ENCODE results near the gene ZNF341.
A peak's percentile ranks its signal among the peaks of the same experiment; 100 is the strongest.

The ZNF341 gene

DNA sequence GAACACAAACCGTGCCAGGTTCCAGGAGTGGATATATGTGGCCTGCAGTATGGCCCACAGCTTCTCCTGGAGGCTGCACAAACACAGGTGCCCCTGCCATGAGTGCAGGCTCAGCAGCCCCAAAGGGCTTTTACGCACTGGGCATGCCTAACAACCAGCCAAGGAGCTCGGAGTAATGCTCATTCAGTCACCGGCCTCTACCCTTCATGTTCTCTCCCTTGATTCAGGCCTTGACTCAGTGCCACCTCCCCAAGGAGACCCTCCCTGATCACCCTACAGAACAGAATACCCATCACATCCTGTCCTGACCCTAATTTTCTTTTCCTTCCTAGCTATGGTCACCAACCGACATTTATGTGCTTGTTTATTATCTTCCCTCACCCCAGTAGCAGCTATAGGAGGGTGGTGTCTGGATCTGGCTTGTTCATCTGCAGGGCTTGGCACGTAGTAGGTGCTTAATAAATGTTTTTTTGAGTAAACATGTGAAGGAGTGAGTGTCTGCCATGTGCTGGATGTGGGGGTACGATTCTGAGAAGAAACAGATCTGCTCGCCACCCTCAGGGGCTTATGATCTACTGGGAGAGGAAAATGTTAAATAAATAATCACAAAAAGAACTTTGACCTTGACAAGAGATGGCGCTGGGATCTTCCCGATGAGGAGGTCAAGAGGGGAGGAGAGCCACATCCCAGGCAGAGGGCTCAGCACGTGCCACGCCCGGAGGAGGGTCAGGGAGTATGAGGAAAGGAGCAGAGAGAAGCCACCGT lies 20.9 kb upstream of the ZNF341 start:
- Mint-ChIP-seq H3K4me1 (peaks cover 5 to 13% of the 10 kb centered on the region in 2 donors), H3K4me3 (no peak overlapping the region), H3K9me3 (no peaks in the 10 kb centered on the region), H3K36me3 (peaks cover 23 to 36% of the 10 kb centered on the region in 2 donors), H3K27me3 (no peaks in the 10 kb centered on the region), H3K27ac (no peak overlapping the region)
- ATAC-seq (replicated peaks): no peak
- DNase-seq: no peak

DNA sequence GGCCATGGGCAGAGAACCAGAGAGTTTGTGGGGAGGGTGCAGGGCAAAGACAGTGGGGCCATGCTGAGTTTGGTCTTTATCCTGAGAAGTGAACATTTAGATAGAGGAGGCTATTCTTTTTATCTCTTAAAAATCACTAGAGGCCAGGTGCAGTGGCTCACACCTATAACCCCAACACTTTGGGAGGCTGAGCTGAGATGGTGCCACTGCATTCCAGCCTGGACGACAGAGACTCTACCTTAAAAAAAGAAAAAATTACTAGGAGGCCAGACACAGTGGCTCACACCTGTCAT lies 20.4 kb upstream of the ZNF341 start:
- DNase-seq (no peak), ATAC-seq (replicated peaks) (no peak)
- Mint-ChIP-seq H3K27ac (no peak overlapping the region), H3K9me3 (no peaks in the 10 kb centered on the region), H3K4me3 (no peak overlapping the region), H3K36me3 (peaks cover 25 to 36% of the 10 kb centered on the region in 2 donors), H3K4me1 (peaks cover 5 to 13% of the 10 kb centered on the region in 2 donors), H3K27me3 (no peaks in the 10 kb centered on the region)

DNA sequence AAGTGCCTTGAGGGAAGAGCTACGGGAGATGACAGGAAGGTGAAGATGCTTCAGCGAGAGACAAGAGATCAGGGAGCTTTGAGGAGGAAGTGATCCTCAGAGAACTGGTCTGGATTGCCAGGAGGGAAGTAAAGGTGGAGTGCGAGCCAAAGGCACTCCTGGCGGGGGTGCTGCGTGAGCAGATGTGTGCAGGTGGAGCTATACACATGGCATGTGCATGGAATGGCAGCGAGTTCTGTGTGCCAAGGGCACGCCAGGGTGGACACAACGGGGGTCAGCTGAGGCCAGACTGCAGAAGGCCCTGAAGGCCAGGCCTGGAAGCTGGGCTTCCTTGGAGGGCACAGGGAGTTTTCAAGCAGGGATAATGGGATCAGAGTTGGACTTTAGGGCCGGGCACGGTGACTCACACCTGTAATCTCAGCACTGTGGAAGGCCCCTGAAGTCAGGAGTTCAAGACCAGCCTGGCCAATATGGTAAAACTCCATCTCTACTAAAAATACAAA lies 17.9 kb upstream of the ZNF341 start:
- H3K4me3 Mint-ChIP-seq: no peak overlapping the region
- DNase-seq (no peak), ATAC-seq (replicated peaks) (no peak)

DNA sequence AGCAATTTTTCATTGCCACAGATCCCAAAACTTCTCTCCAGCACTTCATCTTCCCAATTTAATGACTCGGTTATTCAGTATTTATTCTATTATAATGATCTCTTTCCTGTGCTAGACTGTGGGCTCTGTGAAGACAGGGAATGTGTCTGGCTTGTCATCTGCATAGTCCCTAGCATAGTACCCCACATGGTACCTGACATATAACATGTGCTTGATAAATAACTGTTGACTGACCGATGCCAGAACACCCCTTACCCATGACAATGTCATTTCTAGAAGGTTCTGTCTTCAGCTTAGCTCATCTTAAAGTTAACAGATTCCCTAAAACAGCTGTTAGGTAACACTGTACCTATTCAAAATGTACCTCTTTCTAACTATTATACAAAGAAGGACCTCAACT lies 15.3 kb upstream of the ZNF341 start:
- H3K27ac Mint-ChIP-seq: no peak overlapping the region
- H3K4me1 Mint-ChIP-seq: peaks cover 8 to 24% of the 10 kb centered on the region in 2 donors
- peaks cover 14 to 23% of the 10 kb centered on the region in 2 donors for H3K36me3 Mint-ChIP-seq
- H3K27me3 Mint-ChIP-seq: no peaks in the 10 kb centered on the region
- DNase-seq (no peak), ATAC-seq (replicated peaks) (no peak)
- no peak overlapping the region for H3K4me3 Mint-ChIP-seq
- H3K9me3 Mint-ChIP-seq: peaks cover 3 to 4% of the 10 kb centered on the region in 2 donors

More for the DNA sequence above, 17.9 kb upstream of the ZNF341 start:
- Mint-ChIP-seq H3K4me1 (peaks cover 5 to 18% of the 10 kb centered on the region in 2 donors), H3K9me3 (no peaks in the 10 kb centered on the region), H3K27ac (no peak overlapping the region), H3K27me3 (no peaks in the 10 kb centered on the region), H3K36me3 (peaks cover 22 to 29% of the 10 kb centered on the region in 2 donors)

DNA sequence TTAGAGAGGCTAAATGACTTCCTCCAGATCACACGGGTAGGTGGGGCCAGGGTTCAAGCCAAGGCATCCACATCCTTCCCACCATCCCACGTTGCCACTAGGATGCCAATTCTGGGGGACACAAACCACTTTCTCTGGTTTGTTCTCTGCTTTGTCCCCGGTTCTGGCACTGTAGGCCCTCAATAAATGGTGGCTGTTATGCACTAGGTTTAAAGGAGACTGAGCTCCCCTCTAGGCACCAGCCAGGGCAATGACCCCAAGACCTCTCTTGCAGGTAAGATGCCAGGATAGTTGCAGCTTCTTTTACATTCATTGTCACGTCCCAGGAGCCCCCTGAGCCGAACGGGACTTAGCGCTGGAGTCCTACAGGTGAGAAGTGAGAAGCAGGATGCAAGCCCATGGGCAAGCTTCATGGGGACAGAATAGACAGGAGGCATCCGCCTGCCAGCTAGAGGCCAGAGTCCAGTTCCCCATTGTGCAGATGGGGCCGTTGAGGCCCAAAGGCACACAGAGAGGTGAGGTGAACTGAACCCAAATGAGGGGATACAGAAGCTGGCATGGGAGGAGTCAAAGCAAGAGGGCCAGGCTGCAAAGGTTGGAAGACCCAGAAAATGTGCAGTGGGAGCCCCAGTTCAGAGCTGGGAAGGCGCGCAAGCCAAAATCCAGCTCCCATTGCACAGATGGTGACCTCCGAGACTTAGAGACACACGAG lies 12.4 kb upstream of the ZNF341 start:
- Mint-ChIP-seq H3K4me1 (peaks cover 8 to 24% of the 10 kb centered on the region in 2 donors), H3K36me3 (peaks cover 3 to 6% of the 10 kb centered on the region in 2 donors), H3K4me3 (peak overlapping the region; percentile 80 to 88), H3K27me3 (no peaks in the 10 kb centered on the region), H3K9me3 (peaks cover 3 to 4% of the 10 kb centered on the region in 2 donors), H3K27ac (peak overlapping the region; percentile 81)
- peak; percentile 3 to 17 for ATAC-seq (replicated peaks)
- DNase-seq: peak; percentile 9

DNA sequence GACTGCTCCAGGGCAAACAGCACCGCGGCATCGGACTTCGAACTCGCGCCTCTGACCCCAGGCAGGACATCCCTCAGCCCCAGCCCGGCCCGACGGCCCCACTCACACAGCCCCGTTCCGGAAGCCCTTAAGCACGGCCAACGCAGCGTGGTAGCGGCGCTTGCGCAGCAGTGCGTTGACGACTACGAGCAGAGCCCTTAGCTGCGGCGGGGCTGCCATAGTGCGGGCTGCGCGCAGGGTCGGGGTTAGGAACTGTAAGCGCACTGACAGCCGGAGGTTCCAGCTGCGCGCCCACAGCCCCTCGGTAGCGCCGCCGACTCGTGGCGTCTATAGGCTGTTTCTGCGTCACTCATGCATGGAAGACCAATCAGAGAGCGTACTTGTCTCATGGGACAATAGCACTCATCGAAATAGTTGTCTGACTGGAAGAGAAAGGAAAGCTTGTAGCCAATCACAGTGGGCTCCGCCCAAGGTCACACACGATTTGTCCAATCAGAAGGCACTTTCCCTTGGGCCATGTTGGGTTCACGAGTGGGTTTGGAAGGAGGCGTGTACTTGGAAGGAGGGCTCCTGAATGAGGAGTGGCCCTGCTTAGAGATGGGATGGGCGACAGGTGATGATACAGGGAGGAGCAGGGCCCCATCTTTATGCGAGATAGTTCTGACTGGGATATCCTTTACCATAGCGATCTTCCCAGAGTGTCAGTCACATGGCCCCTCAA lies 11.6 kb upstream of the ZNF341 start, which contains the start of gene PXMP4:
PXMP4 (minus strand) TSS at position 322 of the 721 bp plus-strand sequence; CDS start at position 219, 103 bp downstream.
- peak within 1 kb of the TSS; percentile 87 for H3K27ac Mint-ChIP-seq
- ATAC-seq (replicated peaks) (peak; percentile 95 to 98), DNase-seq (peak; percentile 92)
- H3K4me3 Mint-ChIP-seq: peak within 1 kb of the TSS; percentile 80 to 88
- H3K9me3 Mint-ChIP-seq: peaks cover 3 to 4% of the 10 kb centered on the region in 2 donors
- H3K36me3 Mint-ChIP-seq: peaks cover 3 to 6% of the 10 kb centered on the region in 2 donors
- H3K27me3 Mint-ChIP-seq: no peaks in the 10 kb centered on the region
- H3K4me1 Mint-ChIP-seq: peaks cover 8 to 24% of the 10 kb centered on the region in 2 donors

DNA sequence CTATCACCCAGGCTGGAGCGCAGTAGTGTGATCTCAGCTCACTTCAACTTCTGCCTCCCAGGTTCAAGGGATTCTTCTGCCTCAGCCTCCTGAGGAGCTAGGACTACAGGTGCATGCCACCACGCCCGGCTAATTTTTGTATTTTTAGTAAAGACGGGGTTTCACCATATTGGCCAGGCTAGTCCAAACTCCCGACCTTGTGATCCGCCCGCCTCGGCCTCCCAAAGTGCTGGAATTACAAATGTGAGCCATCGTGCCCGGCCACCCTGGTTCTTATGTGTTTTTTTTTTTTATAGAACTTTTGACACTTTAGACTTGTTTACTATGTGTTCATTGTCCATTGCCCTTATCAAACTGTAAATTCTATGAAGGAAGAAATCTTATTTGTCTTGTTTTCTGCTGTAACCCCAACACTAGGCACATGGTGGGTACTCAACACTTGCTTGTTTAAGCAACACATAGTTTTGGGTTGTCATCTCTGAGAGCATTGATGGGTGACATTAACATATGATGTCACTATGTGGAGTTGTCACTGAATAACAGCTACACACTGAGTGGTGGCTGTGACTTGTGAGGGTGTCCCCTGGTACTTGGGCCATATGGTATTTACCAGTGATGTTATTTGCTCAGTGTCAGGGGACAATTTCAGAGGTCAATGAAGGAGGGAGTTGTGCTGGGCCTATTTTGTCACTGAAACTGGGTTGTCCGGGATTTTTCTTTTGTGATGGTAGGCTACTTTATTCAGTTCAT lies 10.2 kb upstream of the ZNF341 start:
- H3K9me3 Mint-ChIP-seq: peaks cover 3 to 4% of the 10 kb centered on the region in 2 donors
- H3K27ac Mint-ChIP-seq: no peak overlapping the region
- H3K4me1 Mint-ChIP-seq: peaks cover 8 to 24% of the 10 kb centered on the region in 2 donors
- no peaks in the 10 kb centered on the region for H3K27me3 Mint-ChIP-seq
- DNase-seq (no peak), ATAC-seq (replicated peaks) (no peak)
- peaks cover 0 to 6% of the 10 kb centered on the region in 2 donors for H3K36me3 Mint-ChIP-seq
- peak overlapping the region in 1 of 2 donors; percentile 80 for H3K4me3 Mint-ChIP-seq

DNA sequence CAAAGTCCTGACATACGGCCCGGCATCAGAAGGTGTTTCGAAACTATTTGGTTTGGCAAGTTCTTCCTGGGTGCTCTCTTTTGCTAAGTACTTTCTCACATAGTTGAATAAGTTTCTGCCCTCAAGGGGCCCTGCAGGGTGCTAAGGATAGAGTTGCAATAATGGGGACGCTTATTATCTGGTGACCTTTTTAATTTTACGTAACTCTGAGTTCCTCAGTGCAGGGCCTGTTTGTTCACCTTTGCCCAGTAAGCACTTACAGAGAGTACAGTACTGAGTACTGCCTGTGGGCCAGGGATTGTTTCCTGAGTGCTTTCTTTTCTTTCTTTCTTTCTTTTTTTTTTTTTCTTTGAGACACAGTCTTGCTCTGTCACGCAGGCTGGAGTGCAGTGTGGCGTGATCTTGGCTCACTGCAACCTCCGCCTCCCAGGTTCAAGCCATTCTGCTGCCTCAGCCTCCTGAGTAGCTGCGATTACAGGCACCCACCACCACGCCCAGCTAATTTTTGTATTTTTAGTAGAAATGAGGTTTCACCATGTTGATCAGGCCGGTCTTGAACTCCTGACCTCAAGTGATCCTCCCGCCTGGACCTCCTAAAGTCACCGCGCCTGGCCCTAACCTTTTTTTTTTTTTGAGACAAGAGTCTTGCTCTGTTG lies 7.2 kb upstream of the ZNF341 start:
- Mint-ChIP-seq H3K36me3 (peaks cover 0 to 4% of the 10 kb centered on the region in 2 donors), H3K4me1 (peaks cover 6 to 13% of the 10 kb centered on the region in 2 donors), H3K27ac (no peak overlapping the region), H3K9me3 (peaks cover 3 to 4% of the 10 kb centered on the region in 2 donors), H3K27me3 (no peaks in the 10 kb centered on the region), H3K4me3 (no peak overlapping the region)
- ATAC-seq (replicated peaks) (no peak), DNase-seq (no peak)

DNA sequence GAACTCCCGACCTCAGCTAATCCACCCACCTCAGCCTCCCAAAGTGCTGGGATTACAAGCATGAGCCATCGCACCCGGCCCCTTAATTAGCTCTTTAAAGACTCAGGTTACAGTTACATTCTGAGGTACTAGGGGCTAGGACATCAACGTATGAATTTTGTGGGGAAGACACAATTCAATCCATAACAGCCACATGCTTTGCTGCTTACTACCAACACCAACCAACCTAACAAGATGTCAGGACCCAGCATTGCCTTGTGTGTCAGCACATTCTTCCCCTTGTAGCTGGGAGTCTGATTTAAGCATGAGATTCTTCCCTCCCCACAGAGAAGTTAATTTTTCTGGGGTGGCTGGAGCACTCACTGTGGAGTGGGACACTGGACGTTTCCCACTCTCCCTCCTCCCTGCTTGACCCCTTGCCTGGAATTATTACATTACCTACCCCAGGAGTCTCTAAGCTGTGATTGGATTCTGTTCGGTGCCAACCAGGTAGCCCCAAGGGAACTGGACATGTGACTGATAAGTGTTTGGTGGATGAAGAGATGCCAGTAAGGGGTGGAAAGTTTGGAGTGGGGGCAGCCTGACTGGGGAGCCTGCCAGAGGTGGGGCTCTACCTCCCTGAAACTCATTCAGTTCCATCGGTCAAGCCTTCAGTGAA lies 6.1 kb upstream of the ZNF341 start:
- Mint-ChIP-seq H3K9me3 (peaks cover 0 to 2% of the 10 kb centered on the region in 2 donors), H3K27me3 (no peaks in the 10 kb centered on the region), H3K36me3 (no peaks in the 10 kb centered on the region), H3K4me3 (no peak overlapping the region), H3K4me1 (peaks cover 3 to 5% of the 10 kb centered on the region in 2 donors), H3K27ac (no peak overlapping the region)
- DNase-seq (no peak), ATAC-seq (replicated peaks) (no peak)

DNA sequence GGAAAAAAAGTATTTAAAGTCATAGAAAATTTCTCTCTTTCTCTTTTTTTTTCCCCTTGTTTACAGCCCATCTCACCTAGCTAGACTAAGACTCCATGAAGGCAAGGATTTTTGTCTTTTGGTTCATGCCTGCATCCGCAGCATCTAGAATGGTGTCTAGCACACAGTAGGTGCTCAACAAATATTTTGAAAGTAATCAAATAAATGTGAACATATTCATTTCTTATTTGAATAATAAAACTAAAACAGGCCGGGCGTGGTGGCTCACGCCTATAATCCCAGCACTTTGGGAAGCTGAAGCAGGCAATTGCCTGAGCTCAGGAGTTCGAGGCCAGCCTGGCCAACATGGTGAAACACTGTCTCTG lies 4.7 kb upstream of the ZNF341 start:
- Mint-ChIP-seq H3K36me3 (no peaks in the 10 kb centered on the region), H3K4me1 (peaks cover 7 to 9% of the 10 kb centered on the region in 2 donors), H3K27me3 (no peaks in the 10 kb centered on the region), H3K27ac (no peak overlapping the region), H3K4me3 (no peak overlapping the region), H3K9me3 (no peaks in the 10 kb centered on the region)
- ATAC-seq (replicated peaks) (no peak), DNase-seq (no peak)

DNA sequence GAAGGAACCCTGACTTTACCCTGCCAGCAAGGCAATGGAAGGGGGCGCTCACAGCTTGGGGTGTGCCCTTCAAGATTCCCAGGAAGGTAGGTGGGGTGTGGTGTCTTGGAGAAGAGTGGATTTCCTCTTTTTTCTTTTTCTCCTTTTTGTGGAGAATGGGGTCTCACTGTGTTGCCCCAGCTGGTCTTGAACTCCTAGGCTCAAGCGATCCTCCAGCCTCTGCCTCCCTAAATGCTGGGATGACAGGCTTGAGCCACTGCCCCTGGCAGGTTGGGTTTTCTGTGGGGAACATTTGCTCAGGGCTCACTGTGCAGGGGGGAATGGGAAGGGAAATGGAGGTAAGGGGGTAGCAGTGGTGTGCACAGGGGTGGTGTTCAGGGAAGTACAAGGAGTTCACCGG lies 4.0 kb upstream of the ZNF341 start:
- no peak overlapping the region for H3K27ac Mint-ChIP-seq
- no peak overlapping the region for H3K4me3 Mint-ChIP-seq
- H3K27me3 Mint-ChIP-seq: no peaks in the 10 kb centered on the region
- H3K4me1 Mint-ChIP-seq: peaks cover 10 to 14% of the 10 kb centered on the region in 2 donors
- no peaks in the 10 kb centered on the region for H3K36me3 Mint-ChIP-seq
- DNase-seq: no peak
- ATAC-seq (replicated peaks): no peak
- no peaks in the 10 kb centered on the region for H3K9me3 Mint-ChIP-seq

DNA sequence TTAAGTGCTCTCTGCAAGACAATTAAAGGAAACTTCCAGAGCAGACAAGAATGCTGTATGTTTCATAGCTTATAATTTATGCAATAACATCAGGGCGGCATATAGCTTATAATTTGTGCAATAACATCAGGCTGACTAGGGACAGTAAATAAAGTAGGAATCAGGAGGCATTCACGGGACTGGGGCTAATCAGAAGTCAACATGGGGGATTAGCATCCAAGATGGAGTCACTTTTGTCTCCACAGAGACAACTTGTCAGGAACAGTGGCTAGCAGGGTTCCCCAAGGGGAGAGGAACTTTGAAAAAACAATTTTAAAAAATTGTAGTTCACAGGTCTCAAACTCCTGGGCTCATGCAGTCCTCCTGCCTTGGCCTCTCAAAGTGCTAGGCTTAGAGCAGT lies 3.3 kb upstream of the ZNF341 start:
- Mint-ChIP-seq H3K9me3 (no peaks in the 10 kb centered on the region), H3K27me3 (no peaks in the 10 kb centered on the region), H3K4me3 (no peak overlapping the region), H3K27ac (no peak overlapping the region), H3K4me1 (peaks cover 10 to 20% of the 10 kb centered on the region in 2 donors), H3K36me3 (no peaks in the 10 kb centered on the region)
- ATAC-seq (replicated peaks): no peak
- no peak for DNase-seq

DNA sequence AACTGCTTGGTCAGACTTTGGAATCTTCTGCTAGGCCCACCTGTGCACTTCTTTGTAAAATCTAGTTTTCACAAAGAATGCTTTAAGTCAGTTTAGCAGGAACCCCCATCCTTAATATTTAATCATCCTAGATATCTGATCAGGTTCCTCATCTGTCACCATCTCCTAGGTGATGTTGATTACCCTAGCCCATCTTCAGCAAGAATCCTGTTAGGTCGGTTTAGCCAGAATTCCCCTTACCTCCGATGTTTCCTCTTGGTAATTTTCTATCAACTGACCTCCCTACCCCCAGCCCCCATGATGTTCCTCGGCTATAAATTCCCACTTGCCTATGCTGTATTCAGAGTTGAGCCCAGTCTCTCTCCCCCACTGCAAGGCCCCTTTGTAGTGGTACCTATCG lies 2.7 kb upstream of the ZNF341 start:
- Mint-ChIP-seq H3K9me3 (no peaks in the 10 kb centered on the region), H3K4me3 (no peak overlapping the region), H3K36me3 (peaks cover 0 to 4% of the 10 kb centered on the region in 2 donors), H3K27me3 (no peaks in the 10 kb centered on the region), H3K27ac (no peak overlapping the region), H3K4me1 (peaks cover 15 to 27% of the 10 kb centered on the region in 2 donors)
- ATAC-seq (replicated peaks) (no peak), DNase-seq (no peak)

Measured in stimulated activated naive B cell treated with anti-CD40 and anti-IgM and Interleukin-4, amounts not matched to agents 10 μg/mL and 1 μg/mL and 100 μg/mL, for 72 hours (primary cell).